Panc1 (cell line): ENCODE measurements around the gene CA10.

Source experiments
- POLR2AphosphoS5 ChIP-seq: IDR thresholded peaks from 2 replicates; pipeline ENCODE4 v1.6.1; 2012; ENCODE audit warnings: mild to moderate bottlenecking, low read depth, low read length, moderate library complexity
- SIN3A ChIP-seq: IDR thresholded peaks from 2 replicates; pipeline ENCODE4 v1.6.1; 2012; ENCODE audit warnings: low read depth, mild to moderate bottlenecking, low read length, moderate library complexity, borderline replicate concordance; ENCODE audit not compliant: insufficient read depth
- TCF7L2 ChIP-seq: IDR thresholded peaks from 2 replicates; pipeline ENCODE4 v1.6.1; 2011; ENCODE audit warnings: mild to moderate bottlenecking, low read depth, low read length, inconsistent platforms
- TF ChIP-seq, protein P1 (sequence below): fragments of 450-650 bp; IDR thresholded peaks from 2 replicates; pipeline ENCODE4 v1.5.1; 2017; ENCODE audit warnings: mild to moderate bottlenecking
- TF ChIP-seq, protein P2 (sequence below), 2 experiments: IDR thresholded peaks; 2 replicates each; pipeline ENCODE4 v1.6.1; 2011 to 2012; ENCODE audit warnings: low read depth in 2 of 2, control low read depth in 1 of 2, low read length in 1 of 2, mild to moderate bottlenecking in 1 of 2, moderate library complexity in 1 of 2; ENCODE audit not compliant: insufficient read depth in 1 of 2

DNA sequence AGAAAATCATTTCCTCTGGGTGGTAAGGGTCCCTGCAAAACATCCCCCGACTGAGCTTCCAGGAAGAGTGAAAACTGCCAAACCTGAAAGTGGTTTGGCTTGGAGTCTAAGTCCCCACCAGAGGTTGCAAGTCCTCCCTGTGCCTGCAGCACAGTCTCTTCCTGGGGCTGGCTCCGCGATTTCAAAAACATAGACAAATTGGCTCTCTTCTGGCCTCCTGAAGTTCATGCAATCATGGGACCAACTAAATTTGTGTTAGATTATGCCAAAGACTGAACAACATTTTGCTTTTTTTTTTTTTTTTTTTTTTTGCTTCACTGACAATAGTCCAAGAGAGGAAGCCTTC lies 447.9 kb downstream of the CA10 start:
- no peak for TF ChIP-seq SIN3A
- TF ChIP-seq, protein P1, sequence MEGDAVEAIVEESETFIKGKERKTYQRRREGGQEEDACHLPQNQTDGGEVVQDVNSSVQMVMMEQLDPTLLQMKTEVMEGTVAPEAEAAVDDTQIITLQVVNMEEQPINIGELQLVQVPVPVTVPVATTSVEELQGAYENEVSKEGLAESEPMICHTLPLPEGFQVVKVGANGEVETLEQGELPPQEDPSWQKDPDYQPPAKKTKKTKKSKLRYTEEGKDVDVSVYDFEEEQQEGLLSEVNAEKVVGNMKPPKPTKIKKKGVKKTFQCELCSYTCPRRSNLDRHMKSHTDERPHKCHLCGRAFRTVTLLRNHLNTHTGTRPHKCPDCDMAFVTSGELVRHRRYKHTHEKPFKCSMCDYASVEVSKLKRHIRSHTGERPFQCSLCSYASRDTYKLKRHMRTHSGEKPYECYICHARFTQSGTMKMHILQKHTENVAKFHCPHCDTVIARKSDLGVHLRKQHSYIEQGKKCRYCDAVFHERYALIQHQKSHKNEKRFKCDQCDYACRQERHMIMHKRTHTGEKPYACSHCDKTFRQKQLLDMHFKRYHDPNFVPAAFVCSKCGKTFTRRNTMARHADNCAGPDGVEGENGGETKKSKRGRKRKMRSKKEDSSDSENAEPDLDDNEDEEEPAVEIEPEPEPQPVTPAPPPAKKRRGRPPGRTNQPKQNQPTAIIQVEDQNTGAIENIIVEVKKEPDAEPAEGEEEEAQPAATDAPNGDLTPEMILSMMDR = no peak
- no peak for TF ChIP-seq POLR2AphosphoS5
- no peak for TF ChIP-seq TCF7L2
- TF ChIP-seq, protein P2, sequence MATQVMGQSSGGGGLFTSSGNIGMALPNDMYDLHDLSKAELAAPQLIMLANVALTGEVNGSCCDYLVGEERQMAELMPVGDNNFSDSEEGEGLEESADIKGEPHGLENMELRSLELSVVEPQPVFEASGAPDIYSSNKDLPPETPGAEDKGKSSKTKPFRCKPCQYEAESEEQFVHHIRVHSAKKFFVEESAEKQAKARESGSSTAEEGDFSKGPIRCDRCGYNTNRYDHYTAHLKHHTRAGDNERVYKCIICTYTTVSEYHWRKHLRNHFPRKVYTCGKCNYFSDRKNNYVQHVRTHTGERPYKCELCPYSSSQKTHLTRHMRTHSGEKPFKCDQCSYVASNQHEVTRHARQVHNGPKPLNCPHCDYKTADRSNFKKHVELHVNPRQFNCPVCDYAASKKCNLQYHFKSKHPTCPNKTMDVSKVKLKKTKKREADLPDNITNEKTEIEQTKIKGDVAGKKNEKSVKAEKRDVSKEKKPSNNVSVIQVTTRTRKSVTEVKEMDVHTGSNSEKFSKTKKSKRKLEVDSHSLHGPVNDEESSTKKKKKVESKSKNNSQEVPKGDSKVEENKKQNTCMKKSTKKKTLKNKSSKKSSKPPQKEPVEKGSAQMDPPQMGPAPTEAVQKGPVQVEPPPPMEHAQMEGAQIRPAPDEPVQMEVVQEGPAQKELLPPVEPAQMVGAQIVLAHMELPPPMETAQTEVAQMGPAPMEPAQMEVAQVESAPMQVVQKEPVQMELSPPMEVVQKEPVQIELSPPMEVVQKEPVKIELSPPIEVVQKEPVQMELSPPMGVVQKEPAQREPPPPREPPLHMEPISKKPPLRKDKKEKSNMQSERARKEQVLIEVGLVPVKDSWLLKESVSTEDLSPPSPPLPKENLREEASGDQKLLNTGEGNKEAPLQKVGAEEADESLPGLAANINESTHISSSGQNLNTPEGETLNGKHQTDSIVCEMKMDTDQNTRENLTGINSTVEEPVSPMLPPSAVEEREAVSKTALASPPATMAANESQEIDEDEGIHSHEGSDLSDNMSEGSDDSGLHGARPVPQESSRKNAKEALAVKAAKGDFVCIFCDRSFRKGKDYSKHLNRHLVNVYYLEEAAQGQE (IDR thresholded peaks at IDR 0.05; ENCODE audit: insufficient read depth in 1 of 2, low read depth in 2 of 2, low read length in 1 of 2) = no peak
